DOHH2 (cell line): ENCODE results near the gene RNF4.

ENCODE experiments used
- H3F3A ChIP-seq: fragments of 200-600 bp; sonication (generic), shearing (Covaris generic); 2 replicates; pipeline ENCODE4 v1.6.0; 2016; ENCODE audit warnings: antibody characterized with exemption, mild to moderate bottlenecking; ENCODE audit not compliant: control insufficient read depth, insufficient read depth
- H3K27ac ChIP-seq: fragments of 200-600 bp; sonication (generic); 2 replicates; pipeline ENCODE4 v1.5.1; 2014; ENCODE audit warnings: low read depth, mild to moderate bottlenecking, low read length, moderate library complexity
- H3K27me3 ChIP-seq: fragments of 200-600 bp; sonication (generic); 2 replicates; pipeline ENCODE4 v1.6.1; 2014; ENCODE audit warnings: mild to moderate bottlenecking, low read length, mixed read lengths; ENCODE audit not compliant: control insufficient read depth
- H3K36me3 ChIP-seq: fragments of 200-600 bp; sonication (generic); 2 replicates; pipeline ENCODE4 v1.6.1; 2014; ENCODE audit warnings: mild to moderate bottlenecking, low read length, moderate library complexity, mixed read lengths; ENCODE audit not compliant: control insufficient read depth
- H3K4me1 ChIP-seq: fragments of 200-600 bp; sonication (generic); 2 replicates; pipeline ENCODE4 v1.6.1; 2014; ENCODE audit warnings: mild to moderate bottlenecking, low read length, mixed read lengths; ENCODE audit not compliant: control insufficient read depth
- H3K4me2 ChIP-seq: fragments of 200-600 bp; sonication (generic); 2 replicates; pipeline ENCODE4 v1.6.0; 2014; ENCODE audit warnings: mild to moderate bottlenecking, low read length, moderate library complexity
- H3K4me3 ChIP-seq: fragments of 200-600 bp; sonication (generic); 2 replicates; pipeline ENCODE4 v1.5.1; 2014; ENCODE audit warnings: mild to moderate bottlenecking, low read length, mixed read lengths
- H3K79me2 ChIP-seq: fragments of 200-600 bp; sonication (generic); 2 replicates; pipeline ENCODE4 v1.6.1; 2014; ENCODE audit warnings: mild to moderate bottlenecking, low read length, mixed read lengths; ENCODE audit not compliant: control insufficient read depth
- H3K9me2 ChIP-seq: fragments of 200-600 bp; sonication (generic); replicated peaks from 2 replicates; pipeline ENCODE4 v1.6.1; 2014; ENCODE audit warnings: mild to moderate bottlenecking, low read length, mixed read lengths; ENCODE audit not compliant: control insufficient read depth
- H3K9me3 ChIP-seq: fragments of 200-600 bp; sonication (generic); 2 replicates; pipeline ENCODE4 v1.6.1; 2014; ENCODE audit warnings: antibody characterized with exemption, low read length, mixed read lengths; ENCODE audit not compliant: control insufficient read depth, insufficient read depth
- H4K20me1 ChIP-seq: fragments of 200-600 bp; sonication (generic); 2 replicates; pipeline ENCODE4 v1.6.0; 2014; ENCODE audit warnings: low read depth, mild to moderate bottlenecking, antibody characterized with exemption, low read length, moderate library complexity; ENCODE audit not compliant: control insufficient read depth, insufficient read depth
- CTCF ChIP-seq: fragments of 200-600 bp; sonication (generic); IDR thresholded peaks from one replicate; pipeline ENCODE4 v1.5.1; 2014; ENCODE audit warnings: antibody characterized with exemption, mild to moderate bottlenecking, low read depth, low read length; ENCODE audit not compliant: poor library complexity, severe bottlenecking
- EZH2phosphoT487 ChIP-seq: fragments of 200-600 bp; sonication (generic); IDR thresholded peaks from 2 replicates; pipeline ENCODE4 v1.6.1; 2017; ENCODE audit warnings: borderline replicate concordance, mild to moderate bottlenecking, antibody characterized with exemption, low read length, moderate library complexity, mixed read lengths

The RNF4 gene

GRCh38 chr4:2461246-2461960 is 7.5 kb upstream of the RNF4 start:
- H3K27ac ChIP-seq = no peak overlapping the region
- no peaks in the 10 kb centered on the region for H3K36me3 ChIP-seq
- peaks cover 3% of the 10 kb centered on the region; the same call in 1 of the 2 replicates for H4K20me1 ChIP-seq

GRCh38 chr4:2462218-2462991 is 6.5 kb upstream of the RNF4 start:
- Histone ChIP-seq H3K27ac (no peak overlapping the region), H3K9me3 (no peaks in the 10 kb centered on the region), H3F3A (peaks cover 3% of the 10 kb centered on the region; the same call in 1 of the 2 replicates), H3K27me3 (peaks cover 19% of the 10 kb centered on the region), H4K20me1 (peaks cover 3% of the 10 kb centered on the region; the same call in 1 of the 2 replicates), H3K36me3 (no peaks in the 10 kb centered on the region), H3K4me3 (peak overlapping the region; percentile 60), H3K4me2 (peak overlapping the region; percentile 70), H3K9me2 (no peaks in the 10 kb centered on the region), H3K4me1 (peaks cover 9% of the 10 kb centered on the region), H3K79me2 (peaks cover 3% of the 10 kb centered on the region; the same call in 1 of the 2 replicates)
- TF ChIP-seq EZH2phosphoT487 = no peak
- peak; percentile 36 for TF ChIP-seq CTCF

More at GRCh38 chr4:2461246-2461960, 7.5 kb upstream of the RNF4 start:
- H3K4me3 ChIP-seq = no peak overlapping the region
- H3K9me3 ChIP-seq = no peaks in the 10 kb centered on the region
- no peaks in the 10 kb centered on the region for H3K79me2 ChIP-seq
- H3K4me1 ChIP-seq = peaks cover 9% of the 10 kb centered on the region
- peaks cover 19% of the 10 kb centered on the region for H3K27me3 ChIP-seq
- peaks cover 3% of the 10 kb centered on the region; the same call in 1 of the 2 replicates for H3F3A ChIP-seq
- H3K4me2 ChIP-seq = no peak overlapping the region
- H3K9me2 ChIP-seq = no peaks in the 10 kb centered on the region
- TF ChIP-seq CTCF (no peak), EZH2phosphoT487 (no peak)

GRCh38 chr4:2462992-2463762 is 5.7 kb upstream of the RNF4 start:
- Histone ChIP-seq H3K79me2 (peaks cover 11% of the 10 kb centered on the region), H3K4me1 (peaks cover 14% of the 10 kb centered on the region), H3K27ac (no peak overlapping the region), H3K4me2 (peak overlapping the region; percentile 70), H3K4me3 (peak overlapping the region; percentile 60), H3K9me3 (no peaks in the 10 kb centered on the region), H3K36me3 (no peaks in the 10 kb centered on the region), H4K20me1 (peaks cover 3% of the 10 kb centered on the region; the same call in 1 of the 2 replicates), H3K27me3 (peaks cover 19% of the 10 kb centered on the region), H3F3A (peaks cover 3% of the 10 kb centered on the region; the same call in 1 of the 2 replicates), H3K9me2 (no peaks in the 10 kb centered on the region)
- TF ChIP-seq EZH2phosphoT487 (no peak), CTCF (peak; percentile 4)
